ENCODE measurements around the gene PRSS36.

The PRSS36 gene

DNA sequence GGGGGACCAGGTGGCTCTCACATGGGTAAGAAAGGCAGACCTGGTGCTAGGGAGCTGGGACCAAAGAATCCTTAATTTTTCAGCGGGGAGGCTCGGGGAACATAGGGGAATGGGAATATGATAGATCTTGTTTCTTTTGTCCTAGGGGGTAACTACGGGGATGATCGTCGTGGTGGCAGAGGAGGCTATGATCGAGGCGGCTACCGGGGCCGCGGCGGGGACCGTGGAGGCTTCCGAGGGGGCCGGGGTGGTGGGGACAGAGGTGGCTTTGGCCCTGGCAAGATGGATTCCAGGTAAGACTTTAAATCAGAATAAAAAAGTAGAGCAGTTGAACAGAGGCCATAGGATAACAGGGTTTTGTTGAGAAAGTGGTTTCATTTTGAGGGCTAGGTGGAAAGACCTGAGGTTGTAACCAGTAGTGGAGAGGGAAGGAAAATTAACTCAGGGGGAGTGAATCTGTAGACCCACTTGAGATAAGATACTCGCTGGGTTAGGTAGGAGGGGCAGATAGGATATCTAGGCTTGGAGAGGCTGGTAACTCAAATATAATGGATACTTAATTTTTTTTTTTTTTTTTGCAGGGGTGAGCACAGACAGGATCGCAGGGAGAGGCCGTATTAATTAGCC is 41.1 kb upstream of the PRSS36 start:
- TF ChIP-seq, protein P1, sequence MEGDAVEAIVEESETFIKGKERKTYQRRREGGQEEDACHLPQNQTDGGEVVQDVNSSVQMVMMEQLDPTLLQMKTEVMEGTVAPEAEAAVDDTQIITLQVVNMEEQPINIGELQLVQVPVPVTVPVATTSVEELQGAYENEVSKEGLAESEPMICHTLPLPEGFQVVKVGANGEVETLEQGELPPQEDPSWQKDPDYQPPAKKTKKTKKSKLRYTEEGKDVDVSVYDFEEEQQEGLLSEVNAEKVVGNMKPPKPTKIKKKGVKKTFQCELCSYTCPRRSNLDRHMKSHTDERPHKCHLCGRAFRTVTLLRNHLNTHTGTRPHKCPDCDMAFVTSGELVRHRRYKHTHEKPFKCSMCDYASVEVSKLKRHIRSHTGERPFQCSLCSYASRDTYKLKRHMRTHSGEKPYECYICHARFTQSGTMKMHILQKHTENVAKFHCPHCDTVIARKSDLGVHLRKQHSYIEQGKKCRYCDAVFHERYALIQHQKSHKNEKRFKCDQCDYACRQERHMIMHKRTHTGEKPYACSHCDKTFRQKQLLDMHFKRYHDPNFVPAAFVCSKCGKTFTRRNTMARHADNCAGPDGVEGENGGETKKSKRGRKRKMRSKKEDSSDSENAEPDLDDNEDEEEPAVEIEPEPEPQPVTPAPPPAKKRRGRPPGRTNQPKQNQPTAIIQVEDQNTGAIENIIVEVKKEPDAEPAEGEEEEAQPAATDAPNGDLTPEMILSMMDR (IDR thresholded peaks at IDR 0.05), result no peak
- no peak overlapping the region for H3K4me3 ChIP-seq (ENCODE audit: low read depth, low read length)
- H3K27me3 ChIP-seq (ENCODE audit: control insufficient read depth, insufficient read depth, low read length), result no peaks in the 10 kb centered on the region
- H3K27ac ChIP-seq, result no peak overlapping the region
- no peak overlapping the region for H2AFZ ChIP-seq
- H3K4me1 ChIP-seq, result no peaks in the 10 kb centered on the region
- H3K36me3 ChIP-seq (ENCODE audit: control insufficient read depth, insufficient read depth, low read length), result no peaks in the 10 kb centered on the region
- no peak overlapping the region for H3K9ac ChIP-seq
- no peak overlapping the region for H3K4me2 ChIP-seq (ENCODE audit: low read length)
- H3K9me3 ChIP-seq (ENCODE audit: control insufficient read depth, low read length), result no peaks in the 10 kb centered on the region
- H3K79me2 ChIP-seq, result no peaks in the 10 kb centered on the region

DNA sequence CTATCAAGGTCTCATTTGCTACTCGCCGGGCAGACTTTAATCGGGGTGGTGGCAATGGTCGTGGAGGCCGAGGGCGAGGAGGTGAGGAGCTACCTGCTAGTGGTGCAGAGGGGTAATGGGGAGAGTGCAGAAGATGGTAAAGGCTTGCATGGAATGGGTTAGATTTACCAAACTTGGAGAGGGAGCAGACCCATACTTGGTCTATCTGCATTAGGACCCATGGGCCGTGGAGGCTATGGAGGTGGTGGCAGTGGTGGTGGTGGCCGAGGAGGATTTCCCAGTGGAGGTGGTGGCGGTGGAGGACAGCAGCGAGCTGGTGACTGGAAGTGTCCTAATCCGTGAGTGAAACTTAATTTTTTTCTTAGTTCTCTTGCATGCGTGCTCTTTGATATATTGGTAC is 40.2 kb upstream of the PRSS36 start:
- H3K36me3 ChIP-seq (ENCODE audit: control insufficient read depth, insufficient read depth, low read length), result no peaks in the 10 kb centered on the region
- no peak overlapping the region for H3K9ac ChIP-seq
- no peaks in the 10 kb centered on the region for H3K79me2 ChIP-seq
- no peaks in the 10 kb centered on the region for H3K27me3 ChIP-seq (ENCODE audit: control insufficient read depth, insufficient read depth, low read length)
- H2AFZ ChIP-seq, result no peak overlapping the region
- TF ChIP-seq, protein P1 (IDR thresholded peaks at IDR 0.05), result no peak
- H3K4me2 ChIP-seq (ENCODE audit: low read length), result no peak overlapping the region
- no peak overlapping the region for H3K27ac ChIP-seq
- H3K4me1 ChIP-seq, result no peaks in the 10 kb centered on the region
- no peaks in the 10 kb centered on the region for H3K9me3 ChIP-seq (ENCODE audit: control insufficient read depth, low read length)
- H3K4me3 ChIP-seq (ENCODE audit: low read depth, low read length), result no peak overlapping the region

DNA sequence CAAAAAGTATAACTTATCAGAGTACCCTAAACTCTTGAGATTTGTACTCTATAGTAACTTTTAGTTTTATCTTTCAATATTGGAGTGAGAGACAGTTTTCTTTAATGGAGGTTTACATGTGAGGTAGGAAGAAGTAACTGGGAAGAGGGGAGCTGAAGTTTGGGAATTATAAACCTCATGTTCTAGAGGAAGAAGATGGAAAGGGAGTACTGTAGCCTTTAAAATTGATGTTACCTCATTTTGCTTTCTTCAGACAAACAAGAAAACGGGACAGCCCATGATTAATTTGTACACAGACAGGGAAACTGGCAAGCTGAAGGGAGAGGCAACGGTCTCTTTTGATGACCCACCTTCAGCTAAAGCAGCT is 39.5 kb upstream of the PRSS36 start:
- Histone ChIP-seq H3K79me2 (no peaks in the 10 kb centered on the region), H3K9me3 (ENCODE audit: control insufficient read depth, low read length) (no peaks in the 10 kb centered on the region), H3K27me3 (ENCODE audit: control insufficient read depth, insufficient read depth, low read length) (no peaks in the 10 kb centered on the region), H2AFZ (no peak overlapping the region), H3K4me3 (ENCODE audit: low read depth, low read length) (no peak overlapping the region), H3K9ac (no peak overlapping the region), H3K27ac (no peak overlapping the region), H3K4me2 (ENCODE audit: low read length) (no peak overlapping the region), H3K36me3 (ENCODE audit: control insufficient read depth, insufficient read depth, low read length) (no peaks in the 10 kb centered on the region), H3K4me1 (no peaks in the 10 kb centered on the region)
- TF ChIP-seq, protein P1 (IDR thresholded peaks at IDR 0.05), result no peak

DNA sequence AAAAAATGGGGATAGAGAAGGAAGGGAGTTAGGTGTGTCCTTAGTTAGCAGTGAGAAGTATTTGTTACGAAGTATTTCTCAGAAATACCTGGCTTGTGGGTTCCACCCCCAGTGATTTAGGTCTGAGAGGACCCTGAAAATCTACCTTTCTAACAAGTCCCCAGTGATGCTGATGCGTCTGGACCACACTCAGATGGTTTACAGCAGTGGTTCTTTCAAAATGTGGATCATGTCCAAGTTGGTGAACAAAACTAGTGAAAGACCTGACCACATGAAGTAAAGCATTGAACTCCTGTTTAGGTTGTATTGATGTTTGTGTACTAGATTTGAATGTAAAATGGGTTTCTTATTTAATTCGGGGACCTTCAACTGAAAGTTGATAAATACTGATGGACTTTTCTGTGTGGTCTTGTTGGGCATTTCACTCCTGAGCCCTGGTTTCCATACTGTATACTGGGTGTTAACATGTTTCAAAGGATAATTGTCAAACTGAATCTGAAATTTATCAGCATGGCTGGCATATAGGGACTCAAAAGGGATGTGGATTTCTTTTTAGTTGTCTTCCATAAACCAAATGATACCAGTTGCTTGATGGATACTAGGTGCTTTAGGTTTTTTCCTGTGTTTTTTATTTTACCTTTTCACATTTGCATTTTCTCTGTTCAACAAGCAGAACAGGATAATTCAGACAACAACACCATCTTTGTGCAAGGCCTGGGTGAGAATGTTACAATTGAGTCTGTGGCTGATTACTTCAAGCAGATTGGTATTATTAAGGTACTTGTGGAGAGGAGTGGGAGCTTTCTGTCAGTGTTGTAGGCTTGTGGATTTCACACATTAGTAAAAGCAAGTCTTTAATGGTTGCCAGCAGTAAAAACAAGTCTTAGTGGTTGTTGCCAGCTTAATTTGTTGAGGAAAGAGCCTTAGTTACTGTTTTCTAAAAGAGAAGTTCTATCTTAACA is 38.9 kb upstream of the PRSS36 start:
- Histone ChIP-seq H3K79me2 (peaks cover 1% of the 10 kb centered on the region), H3K36me3 (ENCODE audit: control insufficient read depth, insufficient read depth, low read length) (no peaks in the 10 kb centered on the region), H3K4me2 (ENCODE audit: low read length) (no peak overlapping the region), H3K9ac (no peak overlapping the region), H3K4me1 (no peaks in the 10 kb centered on the region), H3K27ac (no peak overlapping the region), H3K4me3 (ENCODE audit: low read depth, low read length) (no peak overlapping the region), H3K27me3 (ENCODE audit: control insufficient read depth, insufficient read depth, low read length) (no peaks in the 10 kb centered on the region), H3K9me3 (ENCODE audit: control insufficient read depth, low read length) (no peaks in the 10 kb centered on the region), H2AFZ (no peak overlapping the region)
- TF ChIP-seq, protein P1 (IDR thresholded peaks at IDR 0.05), result no peak

All from parathyroid adenoma (tissue), 2 donors.